ENCODE data around the gene WDR59. TPM values are rescaled to one million over a fixed set of nuclear protein-coding genes. Genes with fewer than 3 reads are reported as not detected.

The WDR59 gene
- total and polyA plus RNA-seq, 2 donors (not counting 3 experiments of a cell fraction or from before 2014, with no cell fraction given), result 51.1 to 60.0 TPM

DNA sequence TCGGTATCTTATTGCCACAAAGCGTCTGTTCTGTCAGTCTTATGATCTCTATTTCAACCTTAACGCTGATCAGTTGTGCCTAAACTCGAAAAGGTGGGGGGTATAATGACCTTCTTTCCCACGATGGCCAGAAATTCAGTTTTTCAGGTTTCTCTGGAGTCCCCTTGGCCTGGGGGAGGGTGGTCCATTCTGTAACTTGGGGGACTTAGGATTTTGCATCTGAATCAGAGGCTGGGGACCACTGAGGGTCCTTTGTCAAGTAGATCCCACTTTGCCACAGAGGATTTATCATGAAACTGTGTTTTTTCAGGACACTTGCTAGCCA lies 6.3 kb upstream of the WDR59 start:
- FAIRE-seq, result no peak
- no peaks in the 10 kb centered on the region for H3K9me3 ChIP-seq (replicated peaks; ENCODE audit: control insufficient read depth, insufficient read depth, low read length)
- no peak overlapping the region for H3K9ac ChIP-seq (replicated peaks; ENCODE audit: extremely low read depth, insufficient read depth, low read length)
- no peak for DNase-seq (ENCODE audit: low read depth, low spot score)
- H3K27me3 ChIP-seq (ENCODE audit: control insufficient read depth in 2 of 2, insufficient read depth in 2 of 2, low read length in 2 of 2), result peaks cover 0 to 4% of the 10 kb centered on the region in 2 experiments
- no peaks in the 10 kb centered on the region for H3K36me3 ChIP-seq (ENCODE audit: control insufficient read depth in 2 of 2, extremely low read depth in 1 of 2, insufficient read depth in 2 of 2, low read length in 2 of 2)
- H3K9me1 ChIP-seq (replicated peaks; ENCODE audit: control insufficient read depth, extremely low read depth, insufficient read depth, low read length), result no peaks in the 10 kb centered on the region
- intact Hi-C loops (cut with micrococcal nuclease) (no loop called here), dilution Hi-C loops (cut with MboI; ENCODE audit: extremely low pct_ligation_motif_present, low sequenced_read_pairs) (no loop called here)
- no peaks in the 10 kb centered on the region for H3K4me1 ChIP-seq (ENCODE audit: control insufficient read depth, extremely low read depth, insufficient read depth, low read length)
- no peak overlapping the region for H3K4me3 ChIP-seq (replicated peaks in 1 of 3; ENCODE audit: insufficient read depth in 1 of 3, low read depth in 1 of 3, low read length in 3 of 3)
- H3K27ac ChIP-seq (ENCODE audit: insufficient read depth, low read depth, low read length), result no peak overlapping the region
- ChIA-PET CTCF (interaction anchor here (2.9 kb wide), 1 partner anchor 120 kb away, joined by 17 read pairs; no protein-coding TSS in a partner anchor), POLR2A (no interaction called here)
- H4K20me1 ChIP-seq (replicated peaks; ENCODE audit: control insufficient read depth, extremely low read depth, insufficient read depth, low read length), result no peaks in the 10 kb centered on the region
- BruUV-seq (replicated peaks), result no TSS peak
- H3K79me2 ChIP-seq (ENCODE audit: control insufficient read depth, insufficient read depth, low read length), result no peaks in the 10 kb centered on the region
- H3K4me2 ChIP-seq (ENCODE audit: insufficient read depth, low read length), result no peak overlapping the region
- no peak overlapping the region for H2AFZ ChIP-seq (ENCODE audit: low read depth, low read length)
- TF ChIP-seq POLR2AphosphoS5 (IDR thresholded peaks at IDR 0.05; ENCODE audit: insufficient read depth, low read depth, low read length), result no peak
- TF ChIP-seq POLR2A (IDR thresholded peaks at IDR 0.05; ENCODE audit: low read depth, low read length), result no peak
- TF ChIP-seq MYC (IDR thresholded peaks at IDR 0.05; ENCODE audit: low read depth, low read length), result no peak
- TF ChIP-seq GATA2 (IDR thresholded peaks at IDR 0.05; ENCODE audit: insufficient read depth, insufficient read length, low read depth, low read length), result no peak
- no peak for TF ChIP-seq CTCF (IDR thresholded peaks at IDR 0.05; ENCODE audit: extremely low read depth in 1 of 2, insufficient read depth in 1 of 2, low read depth in 1 of 2, low read length in 2 of 2)
- TF ChIP-seq FOS (IDR thresholded peaks at IDR 0.05; ENCODE audit: borderline replicate concordance, insufficient read depth, low read length), result no peak
- no peak for TF ChIP-seq EZH2 (IDR thresholded peaks at IDR 0.05; ENCODE audit: borderline replicate concordance, low read depth, low read length, severe bottlenecking)
- TF ChIP-seq, protein P1, sequence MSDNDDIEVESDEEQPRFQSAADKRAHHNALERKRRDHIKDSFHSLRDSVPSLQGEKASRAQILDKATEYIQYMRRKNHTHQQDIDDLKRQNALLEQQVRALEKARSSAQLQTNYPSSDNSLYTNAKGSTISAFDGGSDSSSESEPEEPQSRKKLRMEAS (IDR thresholded peaks at IDR 0.05; ENCODE audit: insufficient read depth, insufficient read length), result no peak
- no peak for TF ChIP-seq JUN (IDR thresholded peaks at IDR 0.05; ENCODE audit: borderline replicate concordance, insufficient read depth, insufficient read length, low read depth)
